HEK293T (cell line): Measurements from ENCODE around the gene TAGLN3.

Source experiments
- CTCF ChIA-PET: fragments of 350-600 bp; formaldehyde crosslinking; extraction: SDS; loops from one replicate; lab custom pipeline; 2021; ENCODE audit warnings: antibody characterized with exemption, inconsistent platforms; lab: Yijun Ruan, JAX
- POLR2A ChIA-PET: fragments of 350-600 bp; formaldehyde crosslinking; extraction: SDS; loops from one replicate; lab custom pipeline; 2020; ENCODE audit warnings: antibody characterized with exemption, inconsistent platforms; lab: Yijun Ruan, JAX
- DNase-seq: peaks from one replicate; pipeline ENCODE4 v3.0.0; 2012; ENCODE audit warnings: mixed read lengths; ENCODE audit errors: extremely low spot score
- ARNT ChIP-seq: fragments of 450-650 bp; IDR thresholded peaks from 2 replicates; pipeline ENCODE4 v1.6.1; 2017; ENCODE audit warnings: mild to moderate bottlenecking
- CTBP1 ChIP-seq: fragments of 450-650 bp; IDR thresholded peaks from 2 replicates; pipeline ENCODE4 v1.6.1; 2016; ENCODE audit warnings: borderline replicate concordance
- ELF4 ChIP-seq: fragments of 450-650 bp; IDR thresholded peaks from 2 replicates; pipeline ENCODE4 v1.6.1; 2017; ENCODE audit warnings: antibody characterized with exemption
- FOXA1 ChIP-seq: fragments of 450-650 bp; IDR thresholded peaks from 2 replicates; pipeline ENCODE4 v1.6.1; 2016; ENCODE audit warnings: mild to moderate bottlenecking
- FOXK2 ChIP-seq: fragments of 450-650 bp; IDR thresholded peaks from 2 replicates; pipeline ENCODE4 v1.6.1; 2016; ENCODE audit warnings: mild to moderate bottlenecking
- FOXM1 ChIP-seq: fragments of 450-650 bp; IDR thresholded peaks from 2 replicates; pipeline ENCODE4 v1.6.1; 2017; ENCODE audit warnings: mild to moderate bottlenecking, borderline replicate concordance
- HDGF ChIP-seq: fragments of 450-650 bp; IDR thresholded peaks from 2 replicates; pipeline ENCODE4 v1.6.1; 2017; ENCODE audit warnings: antibody characterized with exemption, borderline replicate concordance
- L3MBTL2 ChIP-seq: fragments of 450-650 bp; conservative IDR thresholded peaks from 2 replicates; pipeline ENCODE4 v1.6.1; 2016; ENCODE audit warnings: mild to moderate bottlenecking
- LEF1 ChIP-seq: fragments of 450-650 bp; IDR thresholded peaks from 2 replicates; pipeline ENCODE4 v1.6.1; 2017; ENCODE audit warnings: mild to moderate bottlenecking, borderline replicate concordance
- NFRKB ChIP-seq: fragments of 450-650 bp; IDR thresholded peaks from 2 replicates; pipeline ENCODE4 v1.6.1; 2016; ENCODE audit warnings: mild to moderate bottlenecking, moderate library complexity
- PKNOX1 ChIP-seq: fragments of 450-650 bp; IDR thresholded peaks from 2 replicates; pipeline ENCODE4 v1.6.1; 2016
- SP1 ChIP-seq: fragments of 450-650 bp; IDR thresholded peaks from 2 replicates; pipeline ENCODE4 v1.6.1; 2017
- SUZ12 ChIP-seq: fragments of 450-650 bp; IDR thresholded peaks from 2 replicates; pipeline ENCODE4 v1.6.1; 2016; ENCODE audit warnings: mild to moderate bottlenecking
- TARDBP ChIP-seq: fragments of 450-650 bp; IDR thresholded peaks from 2 replicates; pipeline ENCODE4 v1.6.1; 2016
- ZNF384 ChIP-seq: fragments of 450-650 bp; IDR thresholded peaks from 2 replicates; pipeline ENCODE4 v1.6.1; 2016

TAGLN3 gene

DNA sequence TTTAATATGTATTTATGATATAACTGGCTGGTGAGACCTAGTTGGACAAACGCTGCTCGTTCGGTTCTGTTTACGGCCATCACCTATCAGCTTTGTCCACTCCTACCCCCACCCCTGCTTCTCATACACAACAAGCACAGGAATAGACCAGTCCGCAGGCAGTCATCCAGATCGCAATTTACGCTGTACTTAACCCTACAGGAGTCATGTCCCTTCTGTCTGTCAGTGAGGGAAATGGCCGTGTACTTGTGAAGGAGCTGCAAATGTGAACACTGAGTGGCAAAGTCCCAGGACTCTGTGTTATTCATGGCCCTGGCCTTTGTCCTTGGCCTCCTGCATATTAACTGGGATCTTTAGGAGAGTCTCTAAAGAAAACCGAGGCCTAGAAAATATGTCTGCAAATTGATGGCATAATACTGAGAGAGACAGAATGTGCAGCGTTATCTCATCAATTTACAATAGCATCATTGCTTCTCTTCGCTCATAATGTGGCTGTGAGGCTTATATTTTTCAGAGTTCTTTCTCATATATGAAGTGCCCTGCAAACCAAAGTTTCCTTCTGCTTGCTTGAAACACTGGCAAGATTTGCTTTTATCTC lies 27.1 kb upstream of the TAGLN3 start:
- ChIA-PET CTCF (interaction anchor here (0.9 to 5.6 kb wide), 3 partner anchors 18 to 302 kb away, joined by 4 to 44 read pairs (median 5); no protein-coding TSS in a partner anchor), POLR2A (no interaction called here)
- peak; percentile 17 for DNase-seq
- no peak for TF ChIP-seq TARDBP
- peak; percentile 40 for TF ChIP-seq PKNOX1

DNA sequence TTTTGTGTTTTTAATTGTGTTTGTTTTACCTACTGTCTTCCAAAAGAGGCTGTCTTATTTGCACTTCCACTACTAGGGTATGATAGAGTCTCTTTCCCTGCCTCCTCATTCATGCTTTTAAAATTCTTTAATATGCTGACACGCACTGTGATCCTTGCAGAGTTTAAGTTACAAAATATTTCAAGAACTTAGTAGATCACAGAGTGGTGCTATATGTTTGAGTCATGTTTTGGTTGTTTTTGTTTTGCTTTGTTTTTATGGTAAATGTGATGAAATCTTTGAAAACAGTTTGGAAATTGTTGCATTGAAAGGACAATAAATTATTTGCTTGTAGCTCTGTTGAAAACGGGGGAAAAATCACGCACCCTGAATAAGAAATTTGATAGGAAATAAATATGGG lies 25.8 kb upstream of the TAGLN3 start:
- DNase-seq = no peak
- TF ChIP-seq NFRKB (no peak), FOXM1 (no peak), SUZ12 (no peak), ZNF384 (no peak)
- ChIA-PET CTCF (interaction anchor here (0.7 kb wide), 1 partner anchor 70 kb away, joined by 3 read pairs; no protein-coding TSS in a partner anchor), POLR2A (no interaction called here)

GRCh38 chr3:111975131-111975530 lies 23.6 kb upstream of the TAGLN3 start:
- CTCF ChIA-PET = no interaction called here
- TF ChIP-seq LEF1 (no peak), PKNOX1 (no peak), SP1 (no peak), CTBP1 (no peak)
- POLR2A ChIA-PET = no interaction called here
- DNase-seq = no peak

DNA sequence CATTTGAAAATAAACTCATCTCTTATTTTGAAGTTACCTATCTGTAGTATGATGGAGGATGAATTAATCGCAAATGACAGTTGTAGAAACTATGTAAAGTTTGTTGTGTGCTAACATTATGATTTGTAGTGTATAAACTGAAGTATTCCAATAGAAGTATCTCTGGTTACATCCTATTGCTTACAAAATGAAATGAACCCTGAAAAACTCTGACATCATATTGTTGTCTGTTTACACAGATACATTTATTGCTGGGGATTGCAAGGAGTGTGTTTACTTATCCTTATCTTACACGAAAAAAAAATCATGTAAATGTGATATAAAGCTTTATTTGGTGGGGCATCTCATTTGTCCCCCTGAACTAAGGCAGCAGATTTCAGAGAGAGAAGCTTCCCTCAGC lies 22.5 kb upstream of the TAGLN3 start:
- ChIA-PET POLR2A (no interaction called here), CTCF (no interaction called here)
- no peak for DNase-seq

DNA sequence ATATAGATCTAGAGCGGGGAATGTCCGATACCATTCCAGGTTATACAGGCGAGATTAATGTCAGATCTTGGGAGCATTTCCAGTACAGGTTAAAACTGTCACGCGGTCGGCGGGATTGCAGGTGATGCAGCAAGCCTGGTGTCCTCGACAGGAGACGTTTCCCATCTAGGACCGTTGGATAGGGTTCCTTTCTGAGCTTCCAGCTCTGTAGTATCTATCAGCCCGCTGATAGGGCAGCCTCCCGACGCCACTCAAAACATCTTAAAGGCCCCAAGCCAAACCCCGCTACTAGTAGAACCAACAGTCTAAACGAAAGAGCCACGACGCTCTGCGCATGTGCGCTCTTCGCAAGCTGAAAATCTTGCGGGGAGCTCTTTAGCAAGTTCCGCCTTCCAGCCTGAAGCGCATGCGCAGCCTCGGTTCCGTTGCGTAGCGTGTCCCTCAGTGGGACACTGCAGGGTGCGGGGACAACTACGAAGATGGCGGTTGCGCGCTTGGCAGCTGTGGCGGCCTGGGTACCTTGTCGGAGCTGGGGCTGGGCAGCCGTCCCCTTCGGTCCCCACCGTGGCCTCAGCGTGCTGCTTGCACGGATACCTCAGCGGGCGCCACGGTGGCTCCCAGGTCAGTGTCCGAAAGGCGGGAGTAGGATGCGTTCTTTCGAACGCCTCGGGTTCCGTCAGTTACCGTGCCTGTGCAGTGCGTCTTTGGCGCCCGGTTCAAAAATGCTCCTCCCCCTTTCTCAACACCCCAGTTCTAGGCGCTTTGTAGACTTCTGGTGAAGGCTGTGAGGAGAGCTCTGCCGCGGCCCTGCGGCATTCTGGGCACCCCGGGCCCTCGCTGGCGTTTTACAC lies 19.9 kb upstream of the TAGLN3 start, which contains the start of gene ABHD10:
Gene ABHD10, plus strand, starts transcription at position 444 of the 851 bp plus-strand sequence. Its CDS starts 36 bp downstream, at position 480.
- CTCF ChIA-PET = interaction anchor here (1.0 to 2.5 kb wide), 8 partner anchors 11 to 292 kb away, joined by 3 to 10 read pairs (median 5); no protein-coding TSS in a partner anchor
- no peak for TF ChIP-seq FOXK2
- peak; percentile 51; the same call in 1 of the 2 replicates for TF ChIP-seq ELF4
- no peak for TF ChIP-seq ZNF384
- no peak for TF ChIP-seq TARDBP
- TF ChIP-seq FOXA1 = no peak
- TF ChIP-seq L3MBTL2 = peak; percentile 90
- TF ChIP-seq HDGF = no peak
- TF ChIP-seq SUZ12 = no peak
- no peak for TF ChIP-seq SP1
- TF ChIP-seq NFRKB = peak; percentile 18; the same call in 1 of the 2 replicates
- peak; percentile 96 for TF ChIP-seq PKNOX1
- POLR2A ChIA-PET = interaction anchor here (0.6 to 2.5 kb wide), 51 partner anchors 8 to 312 kb away, joined by 3 to 23 read pairs (median 4); partner anchors contain the start of genes C3orf52 and PHLDB2
- peak; percentile 94 for DNase-seq

More for the DNA sequence above, 22.5 kb upstream of the TAGLN3 start:
- TF ChIP-seq FOXA1 (no peak), CTBP1 (no peak), L3MBTL2 (no peak), SUZ12 (no peak), TARDBP (no peak), NFRKB (no peak), LEF1 (no peak), ARNT (no peak), HDGF (no peak), FOXM1 (no peak), ZNF384 (no peak), FOXK2 (no peak), PKNOX1 (no peak), ELF4 (no peak)

DNA sequence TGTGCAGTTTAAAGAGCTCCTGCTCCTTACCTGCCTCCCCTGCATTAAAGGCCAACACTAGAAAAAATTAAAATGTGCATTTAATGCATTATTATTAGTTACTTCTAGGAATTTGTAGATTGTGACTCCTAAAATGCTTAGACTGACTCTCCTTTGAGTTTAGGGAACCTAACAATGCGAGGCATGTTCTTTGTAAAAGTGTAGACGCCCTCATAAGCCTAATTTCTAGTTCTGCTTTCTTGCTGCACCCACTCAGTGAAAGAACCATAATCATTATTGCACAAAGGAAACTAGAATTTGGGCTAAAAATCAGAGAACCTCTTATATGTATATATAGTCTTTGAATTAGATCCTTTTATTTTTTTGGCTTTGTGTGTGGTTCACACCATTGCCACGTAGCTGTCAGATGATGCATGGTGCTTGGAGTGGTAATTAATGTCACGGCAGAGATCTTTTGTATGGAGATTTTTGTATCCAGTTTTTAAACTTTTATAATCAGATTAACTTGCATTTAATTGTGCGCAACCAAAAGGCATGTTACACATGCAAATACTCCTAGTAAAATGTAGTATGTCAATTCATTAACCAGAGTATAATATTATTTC lies 19.2 kb upstream of the TAGLN3 start:
- no peak for DNase-seq
- TF ChIP-seq ARNT (no peak), CTBP1 (no peak), SUZ12 (no peak), HDGF (no peak), FOXM1 (no peak), ELF4 (0 out of 2 replicates have a peak, but pooled peaks have one; percentile 22), PKNOX1 (peak; percentile 75)
- ChIA-PET POLR2A (interaction anchor here (0.9 to 2.5 kb wide), 35 partner anchors 7 to 311 kb away, joined by 3 to 23 read pairs (median 4); partner anchors contain the start of gene PHLDB2), CTCF (interaction anchor here (0.7 to 2.5 kb wide), 6 partner anchors 10 to 293 kb away, joined by 3 to 10 read pairs (median 6); no protein-coding TSS in a partner anchor)
